Osteoblast (primary cell): ENCODE data around the gene CRIP3. TPM values are rescaled to one million over a fixed set of nuclear protein-coding genes. Genes with fewer than 3 reads are reported as not detected.

Experiments used
- DNase-seq: peaks from one replicate; pipeline ENCODE4 v3.0.0; 2011; ENCODE audit warnings: low spot score, mixed read lengths; ENCODE audit not compliant: insufficient read length; ENCODE audit errors: missing footprints
- H2AFZ ChIP-seq: 2 replicates; pipeline ENCODE4 v1.6.0; 2011; ENCODE audit warnings: mild to moderate bottlenecking, low read length
- H3K27ac ChIP-seq: 2 replicates; pipeline ENCODE4 v1.5.1; 2011; ENCODE audit warnings: mild to moderate bottlenecking, low read depth, low read length, moderate library complexity
- H3K27me3 ChIP-seq: 2 replicates; pipeline ENCODE4 v1.6.0; 2012; ENCODE audit warnings: mild to moderate bottlenecking, control low read depth, inconsistent platforms, low read length, moderate library complexity; ENCODE audit not compliant: insufficient read depth
- H3K36me3 ChIP-seq: 2 replicates; pipeline ENCODE4 v1.5.1; 2011; ENCODE audit warnings: mild to moderate bottlenecking, low read length, control low read depth, moderate library complexity; ENCODE audit not compliant: insufficient read depth
- H3K4me1 ChIP-seq: 2 replicates; pipeline ENCODE4 v1.5.1; 2011; ENCODE audit warnings: mild to moderate bottlenecking, low read length, control low read depth, moderate library complexity; ENCODE audit not compliant: insufficient read depth
- H3K4me2 ChIP-seq: 2 replicates; pipeline ENCODE4 v1.6.0; 2011; ENCODE audit warnings: mild to moderate bottlenecking, low read length; ENCODE audit not compliant: insufficient read depth
- H3K4me3 ChIP-seq: fragments of 200-600 bp; sonication (generic); 3 replicates; pipeline ENCODE4 v1.5.1; 2012; ENCODE audit warnings: mild to moderate bottlenecking, low read length, inconsistent platforms; ENCODE audit not compliant: insufficient read depth
- H3K79me2 ChIP-seq: 2 replicates; pipeline ENCODE4 v1.6.0; 2012; ENCODE audit warnings: mild to moderate bottlenecking, low read length, control low read depth, inconsistent platforms; ENCODE audit not compliant: insufficient read depth
- H3K9me3 ChIP-seq: 2 replicates; pipeline ENCODE4 v1.5.1; 2011; ENCODE audit warnings: low read depth, low read length, control low read depth
- H4K20me1 ChIP-seq: 2 replicates; pipeline ENCODE4 v1.6.0; 2012; ENCODE audit warnings: mild to moderate bottlenecking, low read length, control low read depth; ENCODE audit not compliant: insufficient read depth
- CTCF ChIP-seq: IDR thresholded peaks from 2 replicates; pipeline ENCODE4 v1.5.1; 2011; ENCODE audit warnings: mild to moderate bottlenecking, low read depth, low read length, moderate library complexity; ENCODE audit errors: extremely low read depth
- total RNA-seq: library from RNA; depleted of rRNA; stranded (reverse); fragments of >200 nt; gene quantifications from 2 replicates; pipeline ENCODE4 v1.2.3, GENCODE V29; 2012

Gene CRIP3
- total RNA-seq, 1 donor, result not detected

GRCh38 chr6:43283514-43283901, 25.1 kb downstream of the CRIP3 start:
- H3K27ac ChIP-seq, result no peak overlapping the region
- H3K4me2 ChIP-seq, result no peak overlapping the region
- TF ChIP-seq CTCF, result no peak
- H3K9me3 ChIP-seq, result no peaks in the 10 kb centered on the region
- H3K27me3 ChIP-seq, result peaks cover 5% of the 10 kb centered on the region
- peak; percentile 41 for DNase-seq
- H3K4me1 ChIP-seq, result peaks cover 11% of the 10 kb centered on the region
- no peaks in the 10 kb centered on the region for H3K79me2 ChIP-seq
- no peak overlapping the region for H3K4me3 ChIP-seq
- H2AFZ ChIP-seq, result no peak overlapping the region
- H4K20me1 ChIP-seq, result no peaks in the 10 kb centered on the region
- no peaks in the 10 kb centered on the region for H3K36me3 ChIP-seq

GRCh38 chr6:43282636-43283513, 25.8 kb downstream of the CRIP3 start:
- H3K4me3 ChIP-seq, result no peak overlapping the region
- H3K79me2 ChIP-seq, result no peaks in the 10 kb centered on the region
- no peak overlapping the region for H3K27ac ChIP-seq
- no peak for TF ChIP-seq CTCF
- peaks cover 18% of the 10 kb centered on the region for H3K4me1 ChIP-seq
- H3K4me2 ChIP-seq, result no peak overlapping the region
- H4K20me1 ChIP-seq, result no peaks in the 10 kb centered on the region
- DNase-seq, result peak; percentile 69
- no peak overlapping the region for H2AFZ ChIP-seq
- no peaks in the 10 kb centered on the region for H3K9me3 ChIP-seq
- no peaks in the 10 kb centered on the region for H3K36me3 ChIP-seq
- H3K27me3 ChIP-seq, result peaks cover 5% of the 10 kb centered on the region

GRCh38 chr6:43282060-43282459, 26.6 kb downstream of the CRIP3 start:
- Histone ChIP-seq H3K4me3 (no peak overlapping the region), H3K4me1 (peaks cover 19% of the 10 kb centered on the region), H3K27me3 (peaks cover 5% of the 10 kb centered on the region), H3K36me3 (no peaks in the 10 kb centered on the region), H3K27ac (no peak overlapping the region), H2AFZ (no peak overlapping the region), H3K79me2 (no peaks in the 10 kb centered on the region), H3K4me2 (no peak overlapping the region), H3K9me3 (no peaks in the 10 kb centered on the region), H4K20me1 (no peaks in the 10 kb centered on the region)
- no peak for TF ChIP-seq CTCF
- DNase-seq, result peak; percentile 51

GRCh38 chr6:43280234-43280633, 28.4 kb downstream of the CRIP3 start:
- Histone ChIP-seq H2AFZ (no peak overlapping the region), H3K79me2 (no peaks in the 10 kb centered on the region), H3K9me3 (no peaks in the 10 kb centered on the region), H3K4me3 (no peak overlapping the region), H3K4me1 (peaks cover 17% of the 10 kb centered on the region), H3K27ac (no peak overlapping the region), H4K20me1 (no peaks in the 10 kb centered on the region), H3K36me3 (no peaks in the 10 kb centered on the region), H3K4me2 (no peak overlapping the region), H3K27me3 (peaks cover 5% of the 10 kb centered on the region)
- DNase-seq, result peak; percentile 41
- no peak for TF ChIP-seq CTCF
